Measurements from ENCODE around the gene SERINC2. TPM values are rescaled to one million over a fixed set of nuclear protein-coding genes. Genes with fewer than 3 reads are reported as not detected.

SERINC2 gene
- total RNA-seq, 1 donor from 2014 or later, result not detected

- Mint-ChIP-seq H3K27me3 (ENCODE audit: insufficient read depth) (peaks cover 1% of the 10 kb centered on the region), H3K27ac (no peak overlapping the region), H3K4me1 (ENCODE audit: low read depth) (no peaks in the 10 kb centered on the region), H3K9me3 (no peaks in the 10 kb centered on the region), H3K36me3 (ENCODE audit: low read depth) (no peaks in the 10 kb centered on the region), H3K4me3 (no peak overlapping the region)
- no peak for DNase-seq (ENCODE audit: low spot score)
- intact Hi-C loops (cut with micrococcal nuclease), result no loop called here
These were observed 21.3 kb downstream of the SERINC2 start for GRCh38 chr1:31434101-31434871.

GRCh38 chr1:31434979-31435378 lies 22.0 kb downstream of the SERINC2 start:
- Mint-ChIP-seq H3K27ac (no peak overlapping the region), H3K4me3 (no peak overlapping the region), H3K36me3 (ENCODE audit: low read depth) (no peaks in the 10 kb centered on the region), H3K9me3 (no peaks in the 10 kb centered on the region), H3K27me3 (ENCODE audit: insufficient read depth) (peaks cover 1% of the 10 kb centered on the region), H3K4me1 (ENCODE audit: low read depth) (no peaks in the 10 kb centered on the region)
- intact Hi-C loops (cut with micrococcal nuclease), result no loop called here
- no peak for DNase-seq (ENCODE audit: low spot score)

- no peak for DNase-seq (ENCODE audit: low spot score)
- Mint-ChIP-seq H3K27ac (no peak overlapping the region), H3K4me1 (ENCODE audit: low read depth) (no peaks in the 10 kb centered on the region), H3K27me3 (ENCODE audit: insufficient read depth) (peaks cover 1% of the 10 kb centered on the region), H3K4me3 (no peak overlapping the region), H3K9me3 (no peaks in the 10 kb centered on the region), H3K36me3 (ENCODE audit: low read depth) (no peaks in the 10 kb centered on the region)
- intact Hi-C loops (cut with micrococcal nuclease), result no loop called here
These were observed 22.7 kb downstream of the SERINC2 start for GRCh38 chr1:31435471-31436409.

- H3K27me3 Mint-ChIP-seq (ENCODE audit: insufficient read depth), result peaks cover 1% of the 10 kb centered on the region
- no peaks in the 10 kb centered on the region for H3K4me1 Mint-ChIP-seq (ENCODE audit: low read depth)
- H3K27ac Mint-ChIP-seq, result no peak overlapping the region
- H3K36me3 Mint-ChIP-seq (ENCODE audit: low read depth), result no peaks in the 10 kb centered on the region
- no peaks in the 10 kb centered on the region for H3K9me3 Mint-ChIP-seq
- intact Hi-C loops (cut with micrococcal nuclease), result no loop called here
- no peak for DNase-seq (ENCODE audit: low spot score)
- H3K4me3 Mint-ChIP-seq, result no peak overlapping the region
These were observed 23.8 kb downstream of the SERINC2 start for GRCh38 chr1:31436596-31437432.

- no peak overlapping the region for H3K4me3 Mint-ChIP-seq
- H3K27me3 Mint-ChIP-seq (ENCODE audit: insufficient read depth), result peaks cover 1% of the 10 kb centered on the region
- H3K27ac Mint-ChIP-seq, result no peak overlapping the region
- DNase-seq (ENCODE audit: low spot score), result no peak
- H3K4me1 Mint-ChIP-seq (ENCODE audit: low read depth), result no peaks in the 10 kb centered on the region
- H3K9me3 Mint-ChIP-seq, result no peaks in the 10 kb centered on the region
- intact Hi-C loops (cut with micrococcal nuclease), result no loop called here
- H3K36me3 Mint-ChIP-seq (ENCODE audit: low read depth), result no peaks in the 10 kb centered on the region
These were observed 24.5 kb downstream of the SERINC2 start for GRCh38 chr1:31437433-31438037.

- H3K27me3 Mint-ChIP-seq (ENCODE audit: insufficient read depth), result peaks cover 1% of the 10 kb centered on the region
- H3K27ac Mint-ChIP-seq, result no peak overlapping the region
- H3K4me1 Mint-ChIP-seq (ENCODE audit: low read depth), result no peaks in the 10 kb centered on the region
- no peaks in the 10 kb centered on the region for H3K36me3 Mint-ChIP-seq (ENCODE audit: low read depth)
- H3K4me3 Mint-ChIP-seq, result no peak overlapping the region
- no peaks in the 10 kb centered on the region for H3K9me3 Mint-ChIP-seq
- DNase-seq (ENCODE audit: low spot score), result no peak
- intact Hi-C loops (cut with micrococcal nuclease), result no loop called here
These were observed 26.3 kb downstream of the SERINC2 start for GRCh38 chr1:31439276-31439675.

GRCh38 chr1:31441073-31441472 lies 28.1 kb downstream of the SERINC2 start:
- Mint-ChIP-seq H3K27me3 (ENCODE audit: insufficient read depth) (peaks cover 1% of the 10 kb centered on the region), H3K9me3 (no peaks in the 10 kb centered on the region), H3K4me1 (ENCODE audit: low read depth) (no peaks in the 10 kb centered on the region), H3K4me3 (no peak overlapping the region), H3K36me3 (ENCODE audit: low read depth) (no peaks in the 10 kb centered on the region), H3K27ac (no peak overlapping the region)
- no peak for DNase-seq (ENCODE audit: low spot score)
- intact Hi-C loops (cut with micrococcal nuclease), result no loop called here

- Mint-ChIP-seq H3K27ac (no peak overlapping the region), H3K4me1 (ENCODE audit: low read depth) (no peaks in the 10 kb centered on the region), H3K9me3 (no peaks in the 10 kb centered on the region), H3K36me3 (ENCODE audit: low read depth) (no peaks in the 10 kb centered on the region), H3K4me3 (no peak overlapping the region), H3K27me3 (ENCODE audit: insufficient read depth) (peaks cover 1% of the 10 kb centered on the region)
- DNase-seq (ENCODE audit: low spot score), result no peak
- intact Hi-C loops (cut with micrococcal nuclease), result no loop called here
These were observed 28.5 kb downstream of the SERINC2 start for GRCh38 chr1:31441558-31441957.

GRCh38 chr1:31441970-31442647 lies 29.1 kb downstream of the SERINC2 start:
- H3K4me1 Mint-ChIP-seq (ENCODE audit: low read depth), result no peaks in the 10 kb centered on the region
- H3K27me3 Mint-ChIP-seq (ENCODE audit: insufficient read depth), result peaks cover 1% of the 10 kb centered on the region
- H3K36me3 Mint-ChIP-seq (ENCODE audit: low read depth), result no peaks in the 10 kb centered on the region
- no peak overlapping the region for H3K4me3 Mint-ChIP-seq
- DNase-seq (ENCODE audit: low spot score), result no peak
- no peaks in the 10 kb centered on the region for H3K9me3 Mint-ChIP-seq
- intact Hi-C loops (cut with micrococcal nuclease), result no loop called here
- no peak overlapping the region for H3K27ac Mint-ChIP-seq

GRCh38 chr1:31442648-31442994 lies 29.6 kb downstream of the SERINC2 start:
- DNase-seq (ENCODE audit: low spot score), result no peak
- Mint-ChIP-seq H3K4me1 (ENCODE audit: low read depth) (no peaks in the 10 kb centered on the region), H3K27me3 (ENCODE audit: insufficient read depth) (no peaks in the 10 kb centered on the region), H3K36me3 (ENCODE audit: low read depth) (no peaks in the 10 kb centered on the region), H3K9me3 (no peaks in the 10 kb centered on the region), H3K27ac (no peak overlapping the region), H3K4me3 (no peak overlapping the region)
- intact Hi-C loops (cut with micrococcal nuclease), result no loop called here

- Mint-ChIP-seq H3K4me1 (ENCODE audit: low read depth) (no peaks in the 10 kb centered on the region), H3K27ac (no peak overlapping the region)
These were observed 30.7 kb downstream of the SERINC2 start for GRCh38 chr1:31443673-31444072.

More at GRCh38 chr1:31443673-31444072, 30.7 kb downstream of the SERINC2 start:
- DNase-seq (ENCODE audit: low spot score), result no peak
- intact Hi-C loops (cut with micrococcal nuclease), result no loop called here
- Mint-ChIP-seq H3K9me3 (no peaks in the 10 kb centered on the region), H3K36me3 (ENCODE audit: low read depth) (no peaks in the 10 kb centered on the region), H3K4me3 (no peak overlapping the region), H3K27me3 (ENCODE audit: insufficient read depth) (no peaks in the 10 kb centered on the region)

All from activated T-helper 1 cell treated with anti-CD3 and anti-CD28 coated beads, Interleukin-12 subunit alpha, Interleukin-12 subunit beta, Interleukin-2, Interleukin-4 antibody, amounts not matched to agents 30 ng/mL and 10 ng/mL and 1 ng/mL, durations not matched to agents 14 hours and 24 hours and 36 hours (primary cell).